Gastrocnemius medialis (tissue), 4 donors: ENCODE measurements around the gene ZFP14. TPM values are rescaled to one million over a fixed set of nuclear protein-coding genes. Genes with fewer than 3 reads are reported as not detected.
A peak's percentile ranks its signal among the peaks of the same experiment; 100 is the strongest.

ENCODE experiments used
- ATAC-seq, 2 donors: fragments of 150-250 bp; one replicate each; pipeline ENCODE4 v1.9.1; 2016
- DNase-seq, 2 donors: peaks; one replicate each; pipeline ENCODE4 v3.0.0-alpha.2; 2019
- H3K27ac ChIP-seq, 4 donors: fragments of 200-600 bp; sonication (generic); 1 replicate in 1 of 4; 2 replicates in 3 of 4; pipeline ENCODE4 v1.5.1; 2016 to 2018; ENCODE audit warnings: mild to moderate bottlenecking in 2 of 4, moderate library complexity in 1 of 4
- H3K27me3 ChIP-seq, 3 donors: fragments of 200-600 bp; sonication (generic) in 2 of 3; 1 replicate in 1 of 3; 2 replicates in 2 of 3; pipeline versions ENCODE4 v1.5.1 to v1.6.0; 2016 to 2019; ENCODE audit warnings: mild to moderate bottlenecking in 1 of 3, moderate library complexity in 1 of 3
- H3K36me3 ChIP-seq, 2 donors: fragments of 200-600 bp; sonication (generic) in 1 of 2; one replicate each; pipeline ENCODE4 v1.5.1; 2017 to 2018
- H3K4me1 ChIP-seq, 2 donors: fragments of 200-600 bp; sonication (generic) in 1 of 2; one replicate each; pipeline ENCODE4 v1.5.1; 2016 to 2017; ENCODE audit warnings: mild to moderate bottlenecking in 2 of 2
- H3K4me3 ChIP-seq, 4 donors: fragments of 200-600 bp; sonication (generic) in 3 of 4; 1 replicate in 1 of 4; 2 replicates in 3 of 4; pipeline ENCODE4 v1.5.1; 2016 to 2019; ENCODE audit warnings: mild to moderate bottlenecking in 2 of 4
- H3K9me3 ChIP-seq, 3 donors: fragments of 200-600 bp; sonication (generic) in 2 of 3; 1 replicate in 1 of 3; 2 replicates in 2 of 3; pipeline ENCODE4 v1.5.1; 2016 to 2019
- POLR2A ChIP-seq, 2 donors: fragments of 450-650 bp; IDR thresholded peaks; one replicate each; pipeline ENCODE4 v1.6.1; 2017; ENCODE audit warnings: antibody characterized with exemption in 2 of 2, mild to moderate bottlenecking in 2 of 2, moderate library complexity in 2 of 2
- in situ Hi-C, 4 donors: fragments of 200-750 bp; cut with MboI; loops; one replicate each; pipeline versions ENCODE4 v1.15.0 to v1.8.0; 2017; ENCODE audit warnings: low sequenced_read_pairs in 4 of 4
- intact Hi-C: fragments of 100-400 bp; cut with DNase I; formaldehyde crosslinking; loops from one replicate; pipeline ENCODE4 v1.15.1; 2023; ENCODE audit warnings: low total_unique reads
- total RNA-seq, 4 donors: library from RNA; depleted of rRNA; stranded (reverse); fragments of >200 nt; gene quantifications; one replicate each; pipeline versions ENCODE4 v1.1.0 to v1.2.3, GENCODE V29; 2016
- TF ChIP-seq, protein P1 (sequence below), 5 experiments: fragments of 450-650 bp in 3 of 5; fragments of 200-600 bp in 2 of 5; sonication (generic) in 2 of 5; IDR thresholded peaks in 4 of 5; conservative IDR thresholded peaks in 1 of 5; 1 replicate in 4 of 5; 2 replicates in 1 of 5; pipeline ENCODE4 v1.5.1; 2016 to 2019; ENCODE audit warnings: antibody characterized with exemption in 5 of 5, mild to moderate bottlenecking in 3 of 5, moderate library complexity in 3 of 5

ZFP14 gene
- total RNA-seq, 4 donors from 2014 or later: 0.67 to 1.9 (median 0.74) TPM

GRCh38 chr19:36418287-36419001 is 39.4 kb upstream of the ZFP14 start, which contains the start of gene ZFP82:
Gene ZFP82, minus strand, starts transcription at chr19:36418644. Its CDS starts 8,855 bp downstream, at chr19:36409789.
- TF ChIP-seq, protein P1, sequence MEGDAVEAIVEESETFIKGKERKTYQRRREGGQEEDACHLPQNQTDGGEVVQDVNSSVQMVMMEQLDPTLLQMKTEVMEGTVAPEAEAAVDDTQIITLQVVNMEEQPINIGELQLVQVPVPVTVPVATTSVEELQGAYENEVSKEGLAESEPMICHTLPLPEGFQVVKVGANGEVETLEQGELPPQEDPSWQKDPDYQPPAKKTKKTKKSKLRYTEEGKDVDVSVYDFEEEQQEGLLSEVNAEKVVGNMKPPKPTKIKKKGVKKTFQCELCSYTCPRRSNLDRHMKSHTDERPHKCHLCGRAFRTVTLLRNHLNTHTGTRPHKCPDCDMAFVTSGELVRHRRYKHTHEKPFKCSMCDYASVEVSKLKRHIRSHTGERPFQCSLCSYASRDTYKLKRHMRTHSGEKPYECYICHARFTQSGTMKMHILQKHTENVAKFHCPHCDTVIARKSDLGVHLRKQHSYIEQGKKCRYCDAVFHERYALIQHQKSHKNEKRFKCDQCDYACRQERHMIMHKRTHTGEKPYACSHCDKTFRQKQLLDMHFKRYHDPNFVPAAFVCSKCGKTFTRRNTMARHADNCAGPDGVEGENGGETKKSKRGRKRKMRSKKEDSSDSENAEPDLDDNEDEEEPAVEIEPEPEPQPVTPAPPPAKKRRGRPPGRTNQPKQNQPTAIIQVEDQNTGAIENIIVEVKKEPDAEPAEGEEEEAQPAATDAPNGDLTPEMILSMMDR (IDR thresholded peaks at IDR 0.05 in 4 of 5, conservative IDR thresholded peaks at IDR 0.05 in 1 of 5): no peak
- no peak for TF ChIP-seq POLR2A (IDR thresholded peaks at IDR 0.05)
- peak within 1 kb of the TSS; percentile 53 to 91 (median 74) for H3K4me3 ChIP-seq
- H3K36me3 ChIP-seq: peaks cover 0 to 2% of the 10 kb centered on the region in 2 donors
- H3K4me1 ChIP-seq: peaks cover 8 to 9% of the 10 kb centered on the region in 2 donors
- peaks cover 0 to 29% (median 12%) of the 10 kb centered on the region in 3 donors for H3K27me3 ChIP-seq
- ATAC-seq: peak in 1 of 2 donors; percentile 47
- no peaks in the 10 kb centered on the region for H3K9me3 ChIP-seq
- peak within 1 kb of the TSS; percentile 70 to 85 (median 75) for H3K27ac ChIP-seq
- in situ Hi-C loops (no loop called here), intact Hi-C loops (no loop called here)
- peak; percentile 8 to 33 for DNase-seq

DNA sequence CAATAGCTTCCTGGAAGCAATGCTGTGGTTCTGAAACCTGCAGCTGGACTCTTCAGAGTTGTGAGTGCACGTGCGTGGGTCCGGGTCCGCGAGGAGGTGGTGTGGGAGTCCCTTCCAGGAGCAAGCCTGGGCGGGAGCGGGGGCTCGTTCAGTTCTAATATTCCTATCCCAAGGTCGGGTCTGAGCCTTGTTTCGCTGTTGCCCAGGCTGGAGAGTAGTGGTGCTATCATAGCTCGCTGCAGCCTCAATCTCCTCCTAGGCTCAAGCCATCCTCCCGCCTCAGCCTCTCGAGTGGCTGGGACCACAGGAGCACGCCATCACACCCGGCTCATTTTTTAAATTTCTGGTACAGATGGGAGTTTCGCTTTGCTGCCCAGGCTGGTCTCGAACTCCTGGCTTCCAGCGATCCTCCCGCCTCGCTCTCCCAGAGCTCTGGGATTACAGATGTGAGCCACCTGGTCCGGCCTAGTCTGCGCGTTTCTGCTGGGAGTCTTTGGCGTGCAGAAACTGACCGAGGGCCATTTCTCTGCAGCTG is 38.8 kb upstream of the ZFP14 start:
- ATAC-seq: no peak
- intact Hi-C loops: no loop called here
- H3K27ac ChIP-seq: peak overlapping the region; percentile 70 to 85 (median 75)

GRCh38 chr19:36409841-36410240 is 30.8 kb upstream of the ZFP14 start:
- no peaks in the 10 kb centered on the region for H3K27me3 ChIP-seq
- intact Hi-C loops: no loop called here
- H3K9me3 ChIP-seq: no peaks in the 10 kb centered on the region
- H3K36me3 ChIP-seq: peaks cover 8 to 59% of the 10 kb centered on the region in 2 donors
- in situ Hi-C loops: no loop called here
- H3K4me1 ChIP-seq: no peaks in the 10 kb centered on the region
- H3K27ac ChIP-seq: no peak overlapping the region
- DNase-seq (no peak), ATAC-seq (no peak)
- TF ChIP-seq, protein P1 (IDR thresholded peaks at IDR 0.05 in 4 of 5, conservative IDR thresholded peaks at IDR 0.05 in 1 of 5): no peak
- no peak for TF ChIP-seq POLR2A (IDR thresholded peaks at IDR 0.05)
- H3K4me3 ChIP-seq: no peak overlapping the region

More for the DNA sequence above, 38.8 kb upstream of the ZFP14 start:
- H3K9me3 ChIP-seq: no peaks in the 10 kb centered on the region
- H3K36me3 ChIP-seq: peaks cover 0 to 8% of the 10 kb centered on the region in 2 donors
- in situ Hi-C loops: no loop called here
- no peak for TF ChIP-seq POLR2A (IDR thresholded peaks at IDR 0.05)
- H3K4me3 ChIP-seq: peak overlapping the region; percentile 53 to 91 (median 74)
- peaks cover 0 to 25% (median 12%) of the 10 kb centered on the region in 3 donors for H3K27me3 ChIP-seq
- no peak for DNase-seq
- peaks cover 8 to 9% of the 10 kb centered on the region in 2 donors for H3K4me1 ChIP-seq

DNA sequence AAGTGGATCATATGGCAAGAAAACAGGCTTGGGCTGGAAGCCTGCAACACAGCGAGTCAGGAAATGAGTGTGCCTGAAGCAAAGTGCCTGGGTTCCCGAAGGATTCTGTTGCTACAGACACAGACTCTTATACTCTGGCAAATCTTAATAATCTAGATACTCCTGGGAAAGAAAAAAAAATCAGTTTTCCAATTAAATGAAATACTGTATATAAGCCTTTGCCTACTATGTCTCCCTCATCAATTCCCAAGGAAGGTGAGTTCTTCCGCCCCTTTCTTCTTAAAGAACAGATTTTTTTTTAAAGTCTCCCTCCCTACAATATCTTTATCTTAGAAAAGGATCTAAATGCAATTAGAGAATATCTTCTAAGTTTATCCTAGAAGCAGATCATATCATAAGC is 29.1 kb upstream of the ZFP14 start:
- intact Hi-C loops (no loop called here), in situ Hi-C loops (no loop called here)
- TF ChIP-seq, protein P1 (IDR thresholded peaks at IDR 0.05 in 4 of 5, conservative IDR thresholded peaks at IDR 0.05 in 1 of 5): no peak
- TF ChIP-seq POLR2A (IDR thresholded peaks at IDR 0.05): no peak
- no peak for ATAC-seq
- no peak overlapping the region for H3K4me3 ChIP-seq
- H3K36me3 ChIP-seq: peaks cover 8 to 69% of the 10 kb centered on the region in 2 donors
- no peaks in the 10 kb centered on the region for H3K4me1 ChIP-seq
- no peaks in the 10 kb centered on the region for H3K9me3 ChIP-seq
- no peaks in the 10 kb centered on the region for H3K27me3 ChIP-seq
- H3K27ac ChIP-seq: no peak overlapping the region
- DNase-seq: no peak

DNA sequence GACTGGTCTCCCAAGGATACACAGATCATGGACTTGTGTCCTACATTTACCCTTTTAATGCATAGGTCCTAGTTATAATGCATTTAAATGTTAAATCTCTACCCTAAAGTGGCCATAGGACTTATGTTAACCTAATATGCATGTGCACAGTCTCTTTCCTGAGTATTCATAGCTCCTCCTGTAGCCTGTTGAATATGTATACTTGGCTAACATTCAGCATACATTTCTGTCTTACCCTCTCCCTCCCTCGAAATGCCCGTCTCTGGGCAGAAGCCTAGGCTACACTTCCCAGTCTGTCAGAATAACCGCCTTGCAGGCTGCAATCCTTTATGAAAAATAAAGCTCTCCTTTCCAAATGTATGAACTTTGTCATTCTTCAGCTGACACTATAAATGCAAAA is 25.5 kb upstream of the ZFP14 start:
- DNase-seq (no peak), ATAC-seq (no peak)
- Histone ChIP-seq H3K4me1 (no peaks in the 10 kb centered on the region), H3K4me3 (no peak overlapping the region), H3K27me3 (no peaks in the 10 kb centered on the region), H3K9me3 (no peaks in the 10 kb centered on the region), H3K36me3 (peaks cover 13 to 92% of the 10 kb centered on the region in 2 donors), H3K27ac (no peak overlapping the region)
- intact Hi-C loops: no loop called here
- TF ChIP-seq, protein P1 (IDR thresholded peaks at IDR 0.05 in 4 of 5, conservative IDR thresholded peaks at IDR 0.05 in 1 of 5): no peak
- TF ChIP-seq POLR2A (IDR thresholded peaks at IDR 0.05): no peak
- in situ Hi-C loops: no loop called here
